IMR-90 (cell line): ENCODE measurements around the gene MORC2. TPM values are rescaled to one million over a fixed set of nuclear protein-coding genes. Genes with fewer than 3 reads are reported as not detected.

Experiments used
- microRNA-seq, 2 experiments: library from miRNA; stranded (forward) in 1 of 2; unstranded in 1 of 2; fragments of 10-50 nt in 1 of 2; fragments of <30 nt in 1 of 2; gene quantifications in 1 of 2; microRNA quantifications in 1 of 2; one replicate each; pipeline versions ENCODE3 to v1.1.0; 2013 to 2020; ENCODE audit not compliant: insufficient read depth in 1 of 2, insufficient read length in 1 of 2, unreplicated experiment in 1 of 2
- polyA plus RNA-seq, 3 experiments: library from polyadenylated mRNA; depleted of rRNA; stranded (reverse); fragments of >200 nt; gene quantifications; 2 replicates each; pipeline ENCODE4 v1.2.3, GENCODE V29; 2012; ENCODE audit warnings: low replicate concordance in 1 of 3
- small RNA-seq, 5 experiments: library from RNA; depleted of rRNA; stranded (forward); fragments of <200 nt; gene quantifications; one replicate each; pipeline ENCODE3, GENCODE V24; 2012
- total RNA-seq: library from RNA; depleted of rRNA; stranded (reverse); fragments of >200 nt; gene quantifications from 2 replicates; pipeline ENCODE4 v1.2.3, GENCODE V29; 2012; rRNA removed

The MORC2 gene
- total and polyA plus RNA-seq, 2 of the 4 experiments (the other 2 are of a cell fraction), result 15.8 to 24.7 TPM

Small RNA genes within 50 kb of the gene (microRNA-seq; reads per million reads assigned to microRNA genes)
- gene RF01892 (ENCODE audit: insufficient read depth, insufficient read length), result not detected

Small RNA genes within 50 kb of the gene (small RNA-seq; reads per million reads assigned to genes)
- 0 reads per million in 5 experiments for gene RF01892

Other genes with a start within 250 kb of the MORC2 start
- 63.3 and 68.8 TPM in 2 replicates for gene TUG1, start 491 bp upstream of the MORC2 start, total RNA-seq
- gene TUG1, start 491 bp upstream of the MORC2 start, polyA plus RNA-seq (2012; rRNA removed), result 52.1 and 60.6 TPM in 2 replicates
- gene SMTN, start 112.5 kb upstream of the MORC2 start, total RNA-seq, result 47.2 and 53.6 TPM in 2 replicates
- 63.7 and 65.1 TPM in 2 replicates for gene SMTN, start 112.5 kb upstream of the MORC2 start, polyA plus RNA-seq (2012; rRNA removed)
- gene SELENOM, start 138.8 kb upstream of the MORC2 start, total RNA-seq, result 36.1 and 46.2 TPM in 2 replicates
- gene SELENOM, start 138.8 kb upstream of the MORC2 start, polyA plus RNA-seq (2012; rRNA removed), result 270 and 369 TPM in 2 replicates
- gene INPP5J, start 154.2 kb upstream of the MORC2 start, total RNA-seq, result 0.28 and 0.36 TPM in 2 replicates
- gene INPP5J, start 154.2 kb upstream of the MORC2 start, polyA plus RNA-seq (2012; rRNA removed), result 2.0 and 2.2 TPM in 2 replicates
- gene PLA2G3, start 171.7 kb upstream of the MORC2 start, total RNA-seq, result under 0.01 TPM in 1 of 2 replicates, not detected in the other
- 0.07 and 0.12 TPM in 2 replicates for gene PLA2G3, start 171.7 kb upstream of the MORC2 start, polyA plus RNA-seq (2012; rRNA removed)
- gene RNF185, start 191.4 kb upstream of the MORC2 start, total RNA-seq, result 30.3 and 34.2 TPM in 2 replicates
- gene RNF185, start 191.4 kb upstream of the MORC2 start, polyA plus RNA-seq (2012; rRNA removed), result 33.6 and 38.7 TPM in 2 replicates
- gene LIMK2, start 243.5 kb upstream of the MORC2 start, total RNA-seq, result 25.0 and 31.9 TPM in 2 replicates
- 14.0 and 14.5 TPM in 2 replicates for gene LIMK2, start 243.5 kb upstream of the MORC2 start, polyA plus RNA-seq (2012; rRNA removed)